K562 (cell line): ENCODE measurements around the gene OR6B2. TPM values are rescaled to one million over a fixed set of nuclear protein-coding genes. Genes with fewer than 3 reads are reported as not detected.

Experiments
- ATAC-seq: fragments of 200-7000 bp; cut with Tn5 transposase; 3 replicates; pipeline ENCODE4 v1.9.1; 2020; ENCODE audit warnings: moderate library complexity
- BruUV-seq: library from RNA; stranded (reverse); fragments of 400-500 nt; replicated peaks from 2 replicates; lab custom pipeline; 2021; lab: Mats Ljungman, UMichigan
- CTCF ChIA-PET: fragments of 300-600 bp; formaldehyde crosslinking; extraction: SDS; loops from one replicate; lab custom pipeline; 2021; ENCODE audit warnings: low intra/inter-chr PET ratio; lab: Yijun Ruan, JAX
- POLR2A ChIA-PET: fragments of 300-600, 350-650 bp; sonication (Branson Sonifier 250); formaldehyde crosslinking; extraction: SDS; loops from one replicate; lab custom pipeline; 2021; ENCODE audit warnings: antibody characterized with exemption, inconsistent platforms; lab: Yijun Ruan, JAX
- DNase-seq, 4 experiments: peaks; one replicate each; pipeline versions ENCODE4 v3.0.0 to v3.0.0-alpha.2; 2011 to 2018; ENCODE audit warnings: low spot score in 3 of 4, mixed read lengths in 3 of 4; ENCODE audit errors: extremely low read depth in 1 of 4
- FAIRE-seq: peaks from 2 replicates; lab custom pipeline; 2011; peaks lifted over from hg19 to GRCh38; lab: Jason Lieb, UNC
- H2AFZ ChIP-seq: 2 replicates; pipeline ENCODE4 v1.6.0; 2011; ENCODE audit warnings: low read depth, low read length, control low read depth, inconsistent platforms
- H3K27ac ChIP-seq: fragments of 200-600 bp; 3 replicates; pipeline ENCODE4 v1.8.0; 2011; ENCODE audit warnings: low read depth, mild to moderate bottlenecking, control low read depth, inconsistent platforms, low read length, moderate library complexity, mixed read lengths; ENCODE audit errors: extremely low read depth
- H3K27me3 ChIP-seq, 2 experiments: fragments of 300-600 bp in 1 of 2; 2 replicates in 1 of 2; 3 replicates in 1 of 2; pipeline versions ENCODE4 v1.6.0 to v1.8.0; 2011; ENCODE audit warnings: inconsistent platforms in 2 of 2, low read length in 2 of 2, mild to moderate bottlenecking in 1 of 2, mixed read lengths in 1 of 2, moderate library complexity in 1 of 2; ENCODE audit not compliant: control insufficient read depth in 2 of 2, insufficient read depth in 2 of 2
- H3K36me3 ChIP-seq: fragments of 300-600 bp; 3 replicates; pipeline ENCODE4 v1.8.0; 2011; ENCODE audit warnings: mild to moderate bottlenecking, low read length, inconsistent platforms; ENCODE audit not compliant: control insufficient read depth, insufficient read depth
- H3K4me1 ChIP-seq, 2 experiments: fragments of 200-600 bp in 1 of 2; replicated peaks in 1 of 2; 2 replicates in 1 of 2; 3 replicates in 1 of 2; pipeline versions ENCODE4 v1.5.1 to v1.8.0; 2011; ENCODE audit warnings: inconsistent platforms in 2 of 2, low read length in 2 of 2, mild to moderate bottlenecking in 1 of 2, mixed read lengths in 1 of 2, moderate library complexity in 1 of 2; ENCODE audit not compliant: control insufficient read depth in 2 of 2, insufficient read depth in 2 of 2
- H3K4me2 ChIP-seq: 2 replicates; pipeline ENCODE4 v1.6.1; 2011; ENCODE audit warnings: low read length, control low read depth, inconsistent platforms, mixed read lengths; ENCODE audit not compliant: insufficient read depth
- H3K4me3 ChIP-seq: fragments of 200-600 bp; sonication (generic), shearing (Covaris generic); 2 replicates; pipeline ENCODE4 v1.5.1; 2016; ENCODE audit warnings: control low read depth, inconsistent platforms
- H3K79me2 ChIP-seq: fragments of 200-600 bp; 3 replicates; pipeline ENCODE4 v1.8.0; 2011; ENCODE audit warnings: low read length, inconsistent platforms; ENCODE audit not compliant: control insufficient read depth, insufficient read depth
- H3K9ac ChIP-seq, 2 experiments: 2 replicates each; pipeline versions ENCODE4 v1.6.0 to v1.6.1; 2011; ENCODE audit warnings: low read depth in 2 of 2, low read length in 2 of 2, control low read depth in 1 of 2, inconsistent platforms in 1 of 2, mild to moderate bottlenecking in 1 of 2, mixed read lengths in 1 of 2; ENCODE audit not compliant: insufficient read depth in 1 of 2
- H3K9me1 ChIP-seq: one replicate; pipeline ENCODE4 v1.6.0; 2011; ENCODE audit warnings: inconsistent platforms, mild to moderate bottlenecking, low read length, moderate library complexity; ENCODE audit not compliant: control insufficient read depth, insufficient read depth
- H3K9me3 ChIP-seq: replicated peaks from 2 replicates; pipeline ENCODE4 v1.5.1; 2011; ENCODE audit warnings: low read depth, low read length, inconsistent platforms; ENCODE audit not compliant: control insufficient read depth, insufficient read depth
- H4K20me1 ChIP-seq: replicated peaks from 2 replicates; pipeline ENCODE4 v1.6.1; 2011; ENCODE audit warnings: low read length, inconsistent platforms, mixed read lengths; ENCODE audit not compliant: control insufficient read depth, insufficient read depth
- CREB1 ChIP-seq, 2 experiments: sonication (generic) in 1 of 2; formaldehyde crosslinking in 1 of 2; IDR thresholded peaks; 2 replicates each; pipeline versions ENCODE4 v1.6.1 to v1.8.0; 2012 to 2022; ENCODE audit warnings: inconsistent platforms in 1 of 2, mild to moderate bottlenecking in 1 of 2, missing genetic modification reagents in 1 of 2, moderate library complexity in 1 of 2
- CREB5 ChIP-seq: fragments of 250-450 bp; sonication (Bioruptor Pico); IDR thresholded peaks from 2 replicates; pipeline ENCODE4 v1.5.0; 2020; ENCODE audit warnings: mild to moderate bottlenecking
- EP400 ChIP-seq: fragments of 450-650 bp; IDR thresholded peaks from 2 replicates; pipeline ENCODE4 v1.6.1; 2017; ENCODE audit warnings: antibody characterized with exemption, mild to moderate bottlenecking, moderate library complexity
- FOXP1 ChIP-seq: sonication (generic); formaldehyde crosslinking; IDR thresholded peaks from 2 replicates; pipeline ENCODE4 v1.8.0; 2022; ENCODE audit warnings: mild to moderate bottlenecking, missing genetic modification reagents
- HDAC1 ChIP-seq, 2 experiments: fragments of 450-650 bp; IDR thresholded peaks; 2 replicates each; pipeline ENCODE4 v1.6.1; 2016 to 2017; ENCODE audit warnings: inconsistent platforms in 1 of 2, mild to moderate bottlenecking in 1 of 2, moderate library complexity in 1 of 2
- MTA1 ChIP-seq: fragments of 450-650 bp; IDR thresholded peaks from 2 replicates; pipeline ENCODE4 v1.6.1; 2017; ENCODE audit warnings: borderline replicate concordance
- NR1H2 ChIP-seq: sonication (generic); formaldehyde crosslinking; IDR thresholded peaks from 2 replicates; pipeline ENCODE4 v1.4.0; 2020; ENCODE audit warnings: mild to moderate bottlenecking, missing genetic modification reagents
- RAD21 ChIP-seq, 2 experiments: fragments of 250-450 bp in 1 of 2; fragments of 450-650 bp in 1 of 2; sonication (Bioruptor Pico) in 1 of 2; formaldehyde crosslinking in 1 of 2; IDR thresholded peaks in 1 of 2; conservative IDR thresholded peaks in 1 of 2; 2 replicates each; pipeline versions ENCODE4 v1.4.0 to v1.8.0; 2020 to 2022; ENCODE audit warnings: mild to moderate bottlenecking in 2 of 2, moderate library complexity in 1 of 2
- RFX5 ChIP-seq: IDR thresholded peaks from 2 replicates; pipeline ENCODE4 v1.6.1; 2011; ENCODE audit warnings: low read depth, mild to moderate bottlenecking, improper control_type of control experiment, low read length
- SIRT6 ChIP-seq: IDR thresholded peaks from one replicate; pipeline ENCODE4 v1.6.1; 2012; ENCODE audit warnings: low read depth, mild to moderate bottlenecking, control low read depth, inconsistent platforms, low read length, moderate library complexity
- SLC30A9 ChIP-seq: fragments of 250-450 bp; sonication (Bioruptor Pico); IDR thresholded peaks from 2 replicates; pipeline ENCODE4 v1.8.0; 2022; ENCODE audit warnings: mild to moderate bottlenecking, moderate library complexity
- ZFP1 ChIP-seq: fragments of 450-650 bp; formaldehyde crosslinking; IDR thresholded peaks from 2 replicates; pipeline ENCODE4 v1.4.0; 2020; ENCODE audit warnings: mild to moderate bottlenecking, mixed read lengths
- ZNF561 ChIP-seq: fragments of 450-650 bp; formaldehyde crosslinking; conservative IDR thresholded peaks from 2 replicates; pipeline ENCODE4 v1.4.0; 2020; ENCODE audit warnings: mild to moderate bottlenecking, moderate library complexity
- ZNF780A ChIP-seq: fragments of 250-450 bp; sonication (Bioruptor Pico); IDR thresholded peaks from 2 replicates; pipeline ENCODE4 v1.5.0; 2021; ENCODE audit warnings: mild to moderate bottlenecking
- WGBS: fragments of 100-300 bp; shearing (Covaris generic); methylation state at CpG from one replicate; pipeline ENCODE4 v1.1.6; 2016; ENCODE audit warnings: low coverage, mixed read lengths; ENCODE audit not compliant: insufficient coverage; ENCODE audit errors: missing lambda C conversion rate; 5-methylcytosine and 5-hydroxymethylcytosine counted together
- in situ Hi-C: fragments of 300-500 bp; cut with MboI; formaldehyde crosslinking; loops from 4 replicates; pipeline ENCODE4 v1.15.0; 2018; ENCODE audit warnings: inconsistent platforms, mixed read lengths
- intact Hi-C: fragments of 100-400 bp; cut with micrococcal nuclease; formaldehyde crosslinking; loops from 2 replicates; pipeline ENCODE4 v1.14.2; 2022
- polyA plus RNA-seq, 8 experiments: library from polyadenylated mRNA; depleted of rRNA in 4 of 8; stranded (reverse) in 5 of 8; unstranded in 3 of 8; fragments of >200 nt; fragmentation: Nextera tagmentation in 2 of 8; fragmentation: Illumina TruSeq in 1 of 8; extraction: Ambion mirVana in 2 of 8; extraction: Trizol in 1 of 8; gene quantifications; 2 replicates each; pipeline versions ENCODE4 v1.2.1 to v1.2.3, GENCODE V29; 2011 to 2014; ENCODE audit warnings: inconsistent platforms in 1 of 8, missing spikeins in 1 of 8
- total RNA-seq, 7 experiments: library from RNA; depleted of rRNA in 6 of 7; stranded (reverse); fragments of >200 nt in 6 of 7; fragmentation: Illumina TruSeq in 2 of 7; extraction: Trizol in 2 of 7; gene quantifications; 2 replicates each; pipeline versions ENCODE4 v1.2.1 to v1.2.3, GENCODE V29; 2011 to 2021; ENCODE audit warnings: low replicate concordance in 1 of 7
- TF ChIP-seq, protein P1 (sequence below): sonication (generic); formaldehyde crosslinking; IDR thresholded peaks from 2 replicates; pipeline ENCODE4 v1.8.1; 2023; ENCODE audit warnings: mild to moderate bottlenecking, missing genetic modification reagents, moderate library complexity
- TF ChIP-seq, protein P2 (sequence below): fragments of 250-450 bp; sonication (Bioruptor Pico); IDR thresholded peaks from 2 replicates; pipeline ENCODE4 v1.4.0; 2020; ENCODE audit warnings: mild to moderate bottlenecking, moderate library complexity

Gene OR6B2
- total and polyA plus RNA-seq, 9 of the 15 experiments (the other 6 are each of a cell fraction or from before 2014, with no cell fraction given) = not detected

GRCh38 chr2:240060977-240061591, 30.9 kb upstream of the OR6B2 start:
- H3K4me2 ChIP-seq = no peak overlapping the region
- intact Hi-C loops (loop anchor here (2.0 kb wide), 1 partner anchor 82 kb away; no protein-coding TSS in a partner anchor), in situ Hi-C loops (no loop called here)
- no peaks in the 10 kb centered on the region for H3K9me3 ChIP-seq
- H3K27me3 ChIP-seq = peaks cover 0 to 21% of the 10 kb centered on the region in 2 experiments; a peak in 2 of 5 replicates
- no peaks in the 10 kb centered on the region for H3K4me1 ChIP-seq
- ATAC-seq = peak; percentile 80
- no peak overlapping the region for H3K4me3 ChIP-seq
- H3K9ac ChIP-seq = no peak overlapping the region
- no peaks in the 10 kb centered on the region for H4K20me1 ChIP-seq
- CTCF ChIA-PET = interaction anchor here (0.6 to 2.0 kb wide), 2 partner anchors 75 to 82 kb away, joined by 3 to 7 read pairs; partner anchors contain the start of gene COPS9
- BruUV-seq = no TSS peak
- peak; percentile 78 for FAIRE-seq
- no peak overlapping the region for H2AFZ ChIP-seq
- no peaks in the 10 kb centered on the region for H3K9me1 ChIP-seq
- DNase-seq = peak; percentile 14 to 47 (median 20)
- 2% methylated on average over 4 of the region's 4 CpGs for WGBS
- H3K79me2 ChIP-seq = no peaks in the 10 kb centered on the region
- H3K36me3 ChIP-seq = no peaks in the 10 kb centered on the region
- POLR2A ChIA-PET = interaction anchor here (0.6 to 1.4 kb wide), 4 partner anchors 10 to 167 kb away, joined by 3 to 5 read pairs (median 3); no protein-coding TSS in a partner anchor
- no peak overlapping the region for H3K27ac ChIP-seq
- no peak for TF ChIP-seq MTA1
- TF ChIP-seq RFX5 = no peak
- TF ChIP-seq CREB5 (CRISPR knock-in tag) = no peak
- no peak for TF ChIP-seq CREB1 (IDR thresholded peaks at IDR 0.05)
- no peak for TF ChIP-seq CREB1 (CRISPR knock-in tag; IDR thresholded peaks at IDR 0.05)
- TF ChIP-seq ZNF780A (CRISPR knock-in tag) = no peak
- no peak for TF ChIP-seq SLC30A9
- TF ChIP-seq ZNF561 (CRISPR knock-in tag) = no peak
- TF ChIP-seq EP400 = no peak
- TF ChIP-seq HDAC1 (IDR thresholded peaks at IDR 0.05) = no peak
- no peak for TF ChIP-seq SIRT6
- no peak for TF ChIP-seq ZFP1
- TF ChIP-seq, protein P1, sequence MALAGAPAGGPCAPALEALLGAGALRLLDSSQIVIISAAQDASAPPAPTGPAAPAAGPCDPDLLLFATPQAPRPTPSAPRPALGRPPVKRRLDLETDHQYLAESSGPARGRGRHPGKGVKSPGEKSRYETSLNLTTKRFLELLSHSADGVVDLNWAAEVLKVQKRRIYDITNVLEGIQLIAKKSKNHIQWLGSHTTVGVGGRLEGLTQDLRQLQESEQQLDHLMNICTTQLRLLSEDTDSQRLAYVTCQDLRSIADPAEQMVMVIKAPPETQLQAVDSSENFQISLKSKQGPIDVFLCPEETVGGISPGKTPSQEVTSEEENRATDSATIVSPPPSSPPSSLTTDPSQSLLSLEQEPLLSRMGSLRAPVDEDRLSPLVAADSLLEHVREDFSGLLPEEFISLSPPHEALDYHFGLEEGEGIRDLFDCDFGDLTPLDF (CRISPR knock-in tag) = no peak
- TF ChIP-seq FOXP1 (CRISPR knock-in tag) = no peak
- TF ChIP-seq RAD21 (CRISPR knock-in tag; conservative IDR thresholded peaks at IDR 0.05 in 1 of 2, IDR thresholded peaks at IDR 0.05 in 1 of 2) = peak; percentile 45 to 74
- TF ChIP-seq NR1H2 = no peak
- TF ChIP-seq, protein P2, sequence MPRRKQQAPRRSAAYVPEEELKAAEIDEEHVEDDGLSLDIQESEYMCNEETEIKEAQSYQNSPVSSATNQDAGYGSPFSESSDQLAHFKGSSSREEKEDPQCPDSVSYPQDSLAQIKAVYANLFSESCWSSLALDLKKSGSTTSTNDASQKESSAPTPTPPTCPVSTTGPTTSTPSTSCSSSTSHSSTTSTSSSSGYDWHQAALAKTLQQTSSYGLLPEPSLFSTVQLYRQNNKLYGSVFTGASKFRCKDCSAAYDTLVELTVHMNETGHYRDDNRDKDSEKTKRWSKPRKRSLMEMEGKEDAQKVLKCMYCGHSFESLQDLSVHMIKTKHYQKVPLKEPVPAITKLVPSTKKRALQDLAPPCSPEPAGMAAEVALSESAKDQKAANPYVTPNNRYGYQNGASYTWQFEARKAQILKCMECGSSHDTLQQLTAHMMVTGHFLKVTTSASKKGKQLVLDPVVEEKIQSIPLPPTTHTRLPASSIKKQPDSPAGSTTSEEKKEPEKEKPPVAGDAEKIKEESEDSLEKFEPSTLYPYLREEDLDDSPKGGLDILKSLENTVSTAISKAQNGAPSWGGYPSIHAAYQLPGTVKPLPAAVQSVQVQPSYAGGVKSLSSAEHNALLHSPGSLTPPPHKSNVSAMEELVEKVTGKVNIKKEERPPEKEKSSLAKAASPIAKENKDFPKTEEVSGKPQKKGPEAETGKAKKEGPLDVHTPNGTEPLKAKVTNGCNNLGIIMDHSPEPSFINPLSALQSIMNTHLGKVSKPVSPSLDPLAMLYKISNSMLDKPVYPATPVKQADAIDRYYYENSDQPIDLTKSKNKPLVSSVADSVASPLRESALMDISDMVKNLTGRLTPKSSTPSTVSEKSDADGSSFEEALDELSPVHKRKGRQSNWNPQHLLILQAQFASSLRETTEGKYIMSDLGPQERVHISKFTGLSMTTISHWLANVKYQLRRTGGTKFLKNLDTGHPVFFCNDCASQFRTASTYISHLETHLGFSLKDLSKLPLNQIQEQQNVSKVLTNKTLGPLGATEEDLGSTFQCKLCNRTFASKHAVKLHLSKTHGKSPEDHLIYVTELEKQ (CRISPR knock-in tag) = no peak
